ENCODE data around the gene CBFB. TPM values are rescaled to one million over a fixed set of nuclear protein-coding genes. Genes with fewer than 3 reads are reported as not detected.

The CBFB gene
- total and polyA plus RNA-seq, 12 donors, result 13.0 to 41.2 (median 27.1) TPM

DNA sequence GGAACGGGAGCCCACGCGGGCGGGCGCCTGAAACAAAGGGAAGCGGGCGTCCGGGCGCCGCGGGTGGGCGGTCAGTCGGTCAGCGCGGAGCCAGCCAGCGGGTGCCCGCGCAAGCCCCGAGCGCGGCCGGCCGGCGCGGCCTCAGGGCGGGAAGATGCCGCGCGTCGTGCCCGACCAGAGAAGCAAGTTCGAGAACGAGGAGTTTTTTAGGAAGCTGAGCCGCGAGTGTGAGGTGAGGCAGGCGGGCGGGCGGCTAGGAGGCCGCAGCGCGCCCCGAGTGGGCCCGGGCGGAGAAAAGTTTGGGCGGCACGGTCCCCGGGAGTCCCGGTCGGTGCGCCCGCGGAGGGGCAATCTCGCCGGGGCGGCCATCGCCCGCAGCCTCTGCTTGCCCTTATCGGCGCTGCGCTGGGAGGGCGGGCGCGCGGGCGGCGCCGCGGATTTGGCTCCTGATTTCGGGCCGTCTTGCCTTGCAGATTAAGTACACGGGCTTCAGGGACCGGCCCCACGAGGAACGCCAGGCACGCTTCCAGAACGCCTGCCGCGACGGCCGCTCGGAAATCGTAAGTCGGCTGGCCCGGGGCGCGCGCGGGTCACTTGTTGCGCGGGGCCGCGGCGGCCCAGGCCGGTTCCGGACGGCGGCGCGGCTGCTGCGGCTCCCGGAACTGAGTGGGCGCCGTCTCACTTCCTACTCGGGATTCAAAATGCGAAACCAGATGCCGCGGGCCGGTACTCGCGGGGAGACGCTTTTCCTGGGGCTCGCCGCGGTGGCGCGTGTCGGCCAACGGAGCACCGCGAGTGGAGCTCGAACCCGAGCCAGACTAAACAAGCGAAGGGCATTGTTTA is 526 bp downstream of the CBFB start:
- 0% methylated on average over 1 to 123 of the region's 123 CpGs for WGBS, 4 donors
- intact Hi-C loops (cut with DNase I), result no loop called here
- Histone ChIP-seq H3K4me1 (replicated peaks in 1 of 2) (peaks cover 4 to 36% of the 10 kb centered on the region in 2 donors), H3K27ac (peak overlapping the region; percentile 72 to 99 (median 98)), H3K4me3 (peak overlapping the region; percentile 49 to 99 (median 88)), H3K27me3 (no peaks in the 10 kb centered on the region), H3K36me3 (replicated peaks in 1 of 2) (no peaks in the 10 kb centered on the region), H3K9me3 (replicated peaks in 1 of 3) (no peaks in the 10 kb centered on the region)
- peak in 1 of 6 experiments; percentile 3 for TF ChIP-seq CTCF (IDR thresholded peaks at IDR 0.05)
- TF ChIP-seq POLR2A (IDR thresholded peaks at IDR 0.05), result peak in 1 of 2 donors; percentile 43
- peak; percentile 53 to 74 (median 66) for DNase-seq

GRCh38 chr16:67030221-67030962 is 1.4 kb downstream of the CBFB start:
- TF ChIP-seq POLR2A (IDR thresholded peaks at IDR 0.05) (no peak), CTCF (IDR thresholded peaks at IDR 0.05) (no peak)
- Histone ChIP-seq H3K27ac (peak overlapping the region in 4 of 5 donors; percentile 93 to 99 (median 98)), H3K9me3 (replicated peaks in 1 of 3) (no peaks in the 10 kb centered on the region), H3K36me3 (replicated peaks in 1 of 2) (no peaks in the 10 kb centered on the region), H3K27me3 (no peaks in the 10 kb centered on the region), H3K4me3 (peak overlapping the region in 2 of 4 donors; percentile 98 to 99), H3K4me1 (replicated peaks in 1 of 2) (peaks cover 4 to 45% of the 10 kb centered on the region in 2 donors)
- intact Hi-C loops (cut with DNase I), result no loop called here
- 56 to 66% (median 58%) methylated on average over 18 of the region's 18 CpGs for WGBS, 4 donors
- peak in 3 of 7 donors; percentile 6 to 46 (median 13) for DNase-seq

DNA sequence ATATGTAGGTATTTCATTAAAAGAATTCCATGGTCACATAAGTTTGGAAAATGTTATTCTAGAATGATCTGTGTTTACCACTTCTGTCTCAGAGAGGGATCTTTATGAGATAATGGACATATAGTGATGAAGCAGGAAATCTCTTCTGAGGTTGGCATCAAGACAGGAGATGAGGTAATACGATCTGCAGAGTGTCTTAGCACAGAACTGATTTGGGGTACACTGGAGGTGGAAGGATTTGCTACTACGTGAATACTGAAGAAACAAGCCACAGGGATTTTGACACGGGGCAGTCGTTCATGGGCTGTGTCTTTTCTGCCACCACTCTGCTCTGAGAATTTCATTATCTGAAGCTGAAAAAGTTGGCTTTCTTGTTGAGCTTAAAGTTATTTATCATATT is 5.5 kb downstream of the CBFB start:
- intact Hi-C loops (cut with DNase I), result no loop called here
- Histone ChIP-seq H3K4me3 (no peak overlapping the region), H3K27me3 (no peaks in the 10 kb centered on the region), H3K27ac (no peak overlapping the region), H3K9me3 (replicated peaks in 1 of 3) (no peaks in the 10 kb centered on the region), H3K4me1 (replicated peaks in 1 of 2) (peaks cover 4 to 29% of the 10 kb centered on the region in 2 donors), H3K36me3 (replicated peaks in 1 of 2) (no peaks in the 10 kb centered on the region)
- 53 to 61% (median 57%) methylated on average over 4 of the region's 4 CpGs for WGBS, 4 donors
- TF ChIP-seq CTCF (IDR thresholded peaks at IDR 0.05) (no peak), POLR2A (IDR thresholded peaks at IDR 0.05) (no peak)
- peak in 1 of 7 donors; percentile 8 for DNase-seq

- H3K4me3 ChIP-seq, result no peak overlapping the region
- peaks cover under 1 to 27% of the 10 kb centered on the region in 2 donors for H3K4me1 ChIP-seq (replicated peaks in 1 of 2)
- TF ChIP-seq CTCF (IDR thresholded peaks at IDR 0.05) (no peak), POLR2A (IDR thresholded peaks at IDR 0.05) (no peak)
- H3K27ac ChIP-seq, result no peak overlapping the region
- DNase-seq, result no peak
- H3K36me3 ChIP-seq (replicated peaks in 1 of 2), result no peaks in the 10 kb centered on the region
- WGBS, 4 donors, result 76 to 85% (median 80%) methylated on average over 1 of the region's 1 CpG
- intact Hi-C loops (cut with DNase I), result no loop called here
- no peaks in the 10 kb centered on the region for H3K27me3 ChIP-seq
- H3K9me3 ChIP-seq (replicated peaks in 1 of 3), result no peaks in the 10 kb centered on the region
Observed at GRCh38 chr16:67035364-67035763, 6.4 kb downstream of the CBFB start.

Measured in adrenal gland (tissue), 12 donors.